GM12872 (cell line): ENCODE results near the gene PHC3.

Source experiments
- CTCF ChIP-seq: IDR thresholded peaks from 3 replicates; pipeline ENCODE4 v1.5.1; 2011; ENCODE audit warnings: low read depth, mild to moderate bottlenecking, low read length, moderate library complexity; ENCODE audit not compliant: insufficient read depth

The PHC3 gene

GRCh38 chr3:170180908-170181885 lies at the start of gene PHC3:
Gene PHC3, minus strand, starts transcription at chr3:170181733. Its CDS starts 18 bp downstream, at chr3:170181715.
- no peak for TF ChIP-seq CTCF

- no peak for TF ChIP-seq CTCF
Observed at GRCh38 chr3:170228093-170228766, 46.7 kb upstream of the PHC3 start.

- no peak for TF ChIP-seq CTCF
Observed at GRCh38 chr3:170226426-170226960, 45.0 kb upstream of the PHC3 start.

GRCh38 chr3:170225166-170225565 lies 43.6 kb upstream of the PHC3 start:
- TF ChIP-seq CTCF, result no peak

- peak; percentile 26; the same call in 1 of the 3 replicates for TF ChIP-seq CTCF
Observed at GRCh38 chr3:170222647-170223541, 41.4 kb upstream of the PHC3 start.

GRCh38 chr3:170221924-170222646 lies 40.6 kb upstream of the PHC3 start, which contains the start of gene PRKCI:
Gene PRKCI, plus strand, starts transcription at chr3:170222424. Its CDS starts 246 bp downstream, at chr3:170222670.
- no peak for TF ChIP-seq CTCF
